Activated T-cell treated with anti-CD3 and anti-CD28 coated beads for 1 hour (primary cell): ENCODE measurements around the gene SLC9A8.
A peak's percentile ranks its signal among the peaks of the same experiment; 100 is the strongest.

ENCODE experiments used
- DNase-seq: peaks from one replicate; pipeline ENCODE4 v3.0.0-alpha.2; 2020; ENCODE audit warnings: low read depth

SLC9A8 gene

DNA sequence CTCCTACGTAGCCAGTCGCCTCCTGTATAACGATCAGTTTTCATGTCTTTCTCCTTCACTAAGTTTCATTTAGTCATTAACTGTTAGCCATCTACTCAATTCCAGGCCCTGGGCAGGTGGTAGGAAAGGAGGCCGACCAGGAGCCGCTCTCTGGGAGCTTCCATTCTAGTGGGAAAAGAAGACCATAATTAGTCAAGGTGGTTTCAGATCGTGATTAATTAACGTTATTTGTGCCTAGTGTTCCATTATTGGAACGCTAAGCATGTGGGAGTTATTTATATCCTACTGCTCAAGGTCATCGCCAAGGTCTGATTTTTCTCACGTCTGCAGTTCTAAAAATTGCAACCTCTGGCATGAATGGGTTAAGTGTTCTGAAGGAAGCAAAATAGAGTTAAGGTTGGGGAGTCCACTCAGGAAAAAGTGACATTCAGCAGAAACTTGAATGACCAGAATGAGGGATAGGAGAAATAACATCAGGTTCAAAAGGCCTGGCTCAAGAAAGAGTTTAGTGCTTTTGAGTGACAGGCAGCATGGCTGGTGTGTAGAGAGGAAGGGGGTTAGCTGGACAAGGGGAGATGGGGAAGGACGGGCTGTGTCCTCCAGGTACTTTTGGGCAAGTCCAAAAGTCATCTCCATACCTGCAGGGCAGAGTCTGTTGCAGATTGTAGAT is 812 bp downstream of the SLC9A8 start:
- DNase-seq, result no peak

- DNase-seq, result no peak
These were observed 1.5 kb downstream of the SLC9A8 start for GRCh38 chr20:49814057-49814694.

DNA sequence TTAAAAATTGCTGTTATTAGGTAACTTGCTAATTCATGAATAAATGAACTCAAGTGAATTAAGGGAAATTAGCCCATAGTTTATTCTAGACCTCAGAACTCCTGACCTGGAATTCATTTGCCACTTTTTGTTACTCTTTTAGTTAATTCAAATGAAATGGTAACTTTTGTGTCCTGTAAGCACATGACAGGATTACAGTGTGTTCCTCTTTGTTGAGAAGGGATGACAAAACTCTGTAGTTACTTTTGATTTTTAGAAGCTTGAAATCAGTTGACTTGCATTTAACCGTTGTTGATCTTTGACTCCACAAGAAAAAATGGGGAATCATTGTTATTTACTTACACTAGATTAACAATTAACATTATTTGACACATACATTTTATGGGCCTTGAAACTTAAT is 6.2 kb downstream of the SLC9A8 start:
- no peak for DNase-seq

GRCh38 chr20:49819702-49820101 is 7.1 kb downstream of the SLC9A8 start:
- no peak for DNase-seq

DNA sequence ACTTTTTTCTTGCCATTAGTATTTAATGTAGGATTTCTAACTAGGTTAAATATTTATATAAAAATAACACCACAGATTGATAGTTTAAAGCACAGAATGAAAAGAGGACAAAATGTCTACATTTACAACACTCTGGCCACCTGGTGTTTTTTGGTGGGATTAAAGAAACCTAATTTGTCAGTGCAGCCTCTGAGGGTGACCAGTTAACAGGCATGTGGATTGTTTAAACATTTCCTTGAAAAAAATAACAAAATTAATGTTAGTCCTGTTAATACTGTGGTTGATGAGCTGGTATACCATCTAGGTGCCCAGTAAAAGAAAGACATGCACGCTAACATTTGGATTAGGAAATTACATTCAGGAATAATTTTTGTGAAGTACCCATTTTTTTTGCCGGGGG is 8.8 kb downstream of the SLC9A8 start:
- no peak for DNase-seq

GRCh38 chr20:49821870-49822331 is 9.3 kb downstream of the SLC9A8 start:
- DNase-seq, result no peak

GRCh38 chr20:49823152-49823847 is 10.7 kb downstream of the SLC9A8 start:
- DNase-seq, result no peak

- DNase-seq, result no peak
These were observed 11.6 kb downstream of the SLC9A8 start for GRCh38 chr20:49824206-49824605.

DNA sequence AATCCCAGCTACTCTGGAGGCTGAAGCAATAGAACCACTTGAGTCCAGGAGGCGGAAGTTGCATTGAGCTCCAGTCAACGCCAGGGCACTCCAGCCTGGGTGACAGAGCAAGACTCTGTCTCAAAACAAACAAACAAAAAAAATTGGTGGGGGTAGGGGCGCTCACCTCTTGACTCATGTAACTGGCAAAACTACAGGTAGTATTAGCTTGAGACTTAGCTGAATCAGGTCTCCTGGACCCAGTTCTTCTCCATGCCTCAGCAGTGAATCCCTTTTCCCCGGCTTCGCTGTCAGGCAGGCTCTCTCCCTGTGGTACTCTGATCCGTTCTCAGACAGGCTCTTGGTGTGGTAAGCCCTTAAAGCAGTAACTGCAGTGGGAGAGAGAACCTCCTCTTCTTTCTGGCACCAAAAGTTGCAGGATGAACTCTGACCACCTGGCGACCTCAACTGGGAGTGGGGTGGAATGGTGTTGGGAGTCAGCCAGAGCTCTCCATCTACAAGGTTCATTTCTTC is 12.9 kb downstream of the SLC9A8 start:
- DNase-seq, result no peak

DNA sequence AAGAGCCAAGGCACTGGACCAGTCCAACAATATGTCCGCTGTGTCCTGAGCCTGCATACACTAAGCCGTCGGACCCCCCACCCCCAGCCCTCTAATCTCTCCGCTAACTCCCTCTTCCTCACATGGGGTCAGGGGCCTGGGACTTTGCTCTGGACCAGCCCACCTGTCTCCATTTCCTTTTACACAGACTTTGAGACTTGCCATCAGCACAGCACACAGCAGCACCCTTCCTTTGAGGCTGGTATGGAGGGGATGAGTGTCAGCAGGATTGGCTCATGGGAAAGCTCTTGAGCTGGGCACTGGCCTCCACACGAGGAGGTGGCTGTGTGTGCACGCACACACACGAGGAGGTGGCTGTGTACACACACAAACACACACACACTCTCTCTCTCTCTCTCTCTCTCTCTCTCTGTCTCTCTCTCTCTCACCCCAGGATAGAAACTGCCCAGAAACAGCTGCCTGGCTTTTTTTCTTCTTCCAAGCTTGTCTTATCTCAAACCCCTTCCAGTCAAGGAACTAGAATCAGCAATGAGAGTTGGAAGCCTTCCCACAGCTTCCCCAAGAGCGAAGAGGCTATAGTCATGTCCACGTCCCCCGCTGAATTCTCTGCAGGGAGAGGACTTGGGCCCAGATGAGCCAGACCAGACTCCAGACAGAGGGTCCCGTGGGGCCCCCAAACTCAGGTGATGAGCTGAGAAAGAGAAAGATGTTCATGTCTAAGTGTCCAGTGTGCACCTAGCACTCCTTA is 18.6 kb downstream of the SLC9A8 start:
- DNase-seq, result no peak

- DNase-seq, result no peak
These were observed 19.4 kb downstream of the SLC9A8 start for GRCh38 chr20:49831770-49832631.

DNA sequence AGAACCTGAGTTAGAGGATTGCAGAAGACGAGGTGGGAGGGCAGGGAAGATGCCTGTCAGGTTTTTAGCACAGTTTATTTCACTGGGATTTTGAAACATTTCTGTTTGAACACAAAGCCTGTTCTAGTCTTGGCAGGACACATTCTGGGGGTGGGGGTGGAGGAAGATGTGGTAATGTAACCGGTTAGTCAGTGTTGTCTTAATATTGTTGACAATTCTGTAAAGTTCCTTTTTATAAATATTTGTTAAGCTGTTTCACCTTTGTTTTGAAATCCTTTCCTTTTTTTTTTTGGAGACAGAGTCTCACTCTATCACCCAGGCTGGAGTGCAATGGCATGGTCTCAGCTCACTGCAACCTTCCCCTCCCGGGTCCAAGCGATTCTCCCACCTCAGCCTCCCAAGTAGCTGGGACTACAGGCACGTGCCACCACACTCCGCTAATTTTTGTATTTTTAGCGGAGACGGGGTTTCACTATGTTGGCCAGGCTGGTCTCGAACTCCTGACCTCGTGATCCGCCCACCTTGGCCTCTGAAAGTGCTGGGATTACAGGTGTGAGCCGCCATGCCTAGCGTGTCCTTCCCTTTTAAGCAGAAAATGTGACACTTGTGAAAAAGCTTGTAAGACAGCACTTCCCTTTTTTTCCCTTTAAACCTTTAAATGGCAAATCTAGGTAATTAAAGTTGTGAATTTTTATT is 20.2 kb downstream of the SLC9A8 start:
- DNase-seq, result no peak

DNA sequence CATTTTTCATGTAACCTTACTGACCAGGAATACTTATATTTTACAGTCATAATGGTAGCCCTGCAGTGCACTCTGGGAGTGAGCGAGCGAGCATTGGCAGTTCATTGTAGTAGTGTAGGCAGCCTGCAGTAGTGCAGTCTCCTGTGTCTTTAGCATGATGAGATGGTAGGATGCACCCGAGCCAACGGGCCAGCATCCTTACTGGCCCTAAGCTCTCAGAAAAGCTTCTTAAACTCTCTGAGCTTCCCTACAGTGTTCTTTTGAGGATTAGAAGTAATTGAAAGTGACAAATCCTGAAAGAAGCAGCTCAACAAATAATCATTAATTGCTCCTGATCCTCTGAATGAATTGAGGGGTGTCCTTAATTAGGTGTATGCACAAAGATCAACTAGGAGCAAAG is 20.9 kb downstream of the SLC9A8 start:
- no peak for DNase-seq

DNA sequence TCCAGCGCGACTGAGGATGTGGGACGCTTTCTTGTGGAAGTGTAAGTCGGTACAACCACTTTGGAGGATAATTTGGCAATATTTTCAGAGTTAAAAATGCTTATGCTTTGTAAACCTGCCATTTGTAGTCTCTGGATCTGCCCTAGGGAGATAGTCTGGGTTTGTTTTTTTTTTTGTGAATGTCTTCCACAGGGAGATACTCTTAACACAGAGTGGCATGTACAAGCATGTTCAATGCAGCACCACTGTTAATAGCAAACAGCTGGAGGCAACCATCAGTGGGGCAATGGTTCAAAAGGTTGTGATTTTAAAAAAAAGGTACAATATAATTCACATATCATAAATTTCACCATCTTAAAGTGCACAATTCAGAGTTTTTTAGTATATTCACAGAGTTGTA is 22.4 kb downstream of the SLC9A8 start:
- DNase-seq, result no peak

DNA sequence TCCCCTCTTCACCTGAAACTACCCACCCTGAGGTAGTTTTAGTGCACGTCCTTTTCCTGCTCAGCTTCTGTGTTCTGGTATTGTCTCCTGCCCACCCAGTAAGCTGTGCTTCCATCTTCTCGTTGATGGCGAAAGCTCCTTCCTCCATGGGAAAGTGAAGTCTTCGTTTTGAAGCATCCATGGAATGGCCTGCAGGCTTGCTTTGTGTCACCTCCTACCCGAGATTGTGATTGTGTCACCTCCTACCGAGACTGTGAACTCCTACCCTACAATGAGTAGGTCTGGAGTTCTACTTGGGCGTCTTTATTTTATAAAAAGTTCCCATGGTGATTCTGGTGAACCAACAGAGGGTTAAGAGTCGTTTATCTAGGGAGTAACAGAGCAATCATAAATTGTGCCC is 25.9 kb downstream of the SLC9A8 start:
- DNase-seq, result no peak

GRCh38 chr20:49843139-49843538 is 30.5 kb downstream of the SLC9A8 start:
- DNase-seq, result no peak

- DNase-seq, result no peak
These were observed 31.2 kb downstream of the SLC9A8 start for GRCh38 chr20:49843770-49844380.

DNA sequence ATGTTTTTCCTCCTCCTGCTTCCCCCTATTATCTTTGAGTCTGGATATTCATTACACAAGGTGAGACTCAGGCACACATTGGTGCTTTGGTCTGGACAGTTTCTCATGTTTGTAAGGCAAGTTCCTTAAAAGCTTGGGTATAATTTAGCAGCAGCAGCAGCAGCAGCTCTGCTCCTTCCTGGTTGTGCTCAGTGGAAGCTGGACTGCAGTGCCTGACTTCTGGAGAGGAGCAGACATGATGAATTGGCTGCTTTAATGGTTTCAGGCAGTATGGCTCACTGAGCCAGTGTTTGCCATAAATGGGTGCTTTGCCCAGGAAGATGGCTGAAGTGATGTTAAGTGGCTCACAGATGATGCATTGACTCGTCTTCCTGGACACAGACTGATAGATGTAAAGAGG is 32.4 kb downstream of the SLC9A8 start:
- DNase-seq, result no peak

GRCh38 chr20:49846206-49846807 is 33.7 kb downstream of the SLC9A8 start:
- DNase-seq, result peak; percentile 30
